A549 (cell line): ENCODE data around the gene ENTR1. TPM values are rescaled to one million over a fixed set of nuclear protein-coding genes. Genes with fewer than 3 reads are reported as not detected.

ENCODE experiments used
- ATAC-seq, 2 experiments: fragments of 200-7000 bp in 1 of 2; fragments of >200 bp in 1 of 2; cut with Nextera tagmentation in 1 of 2; cut with Tn5 transposase in 1 of 2; 3 replicates each; pipeline versions ENCODE4 v1.8.0 to v1.9.1; 2018 to 2020; ENCODE audit warnings: mild to moderate bottlenecking in 1 of 2, moderate library complexity in 1 of 2
- CTCF ChIA-PET: fragments of 300-600 bp; sonication (Branson Sonifier 250); formaldehyde crosslinking; extraction: SDS; loops from one replicate; lab custom pipeline; 2021; ENCODE audit warnings: antibody characterized with exemption, inconsistent platforms; lab: Yijun Ruan, JAX
- POLR2A ChIA-PET: fragments of 350-600 bp; formaldehyde crosslinking; extraction: SDS; loops from one replicate; lab custom pipeline; 2021; ENCODE audit warnings: antibody characterized with exemption, inconsistent platforms; lab: Yijun Ruan, JAX
- DNase-seq, 2 experiments: peaks; one replicate each; pipeline versions ENCODE4 v3.0.0 to v3.0.0-alpha.2; 2011 to 2016; ENCODE audit warnings: low read depth in 1 of 2, low spot score in 1 of 2
- FAIRE-seq: peaks from 2 replicates; lab custom pipeline; 2011; peaks lifted over from hg19 to GRCh38; lab: Jason Lieb, UNC
- H3K27ac ChIP-seq, 2 experiments: fragments of >200 bp; sonication (Bioruptor Twin); formaldehyde crosslinking; 3 replicates each; pipeline ENCODE4 v1.5.1; 2016 to 2017
- H3K4me1 ChIP-seq: fragments of >200 bp; sonication (Bioruptor Twin); formaldehyde crosslinking; 3 replicates; pipeline ENCODE4 v1.6.1; 2016
- H3K4me2 ChIP-seq: fragments of >200 bp; sonication (Bioruptor Twin); formaldehyde crosslinking; 3 replicates; pipeline ENCODE4 v1.6.1; 2016
- H3K4me3 ChIP-seq: fragments of >200 bp; sonication (Bioruptor Twin); formaldehyde crosslinking; 3 replicates; pipeline ENCODE4 v1.5.1; 2016
- H3K9me3 ChIP-seq: fragments of >200 bp; sonication (Bioruptor Twin); formaldehyde crosslinking; 3 replicates; pipeline ENCODE4 v1.6.1; 2016
- BHLHE40 ChIP-seq: IDR thresholded peaks from 2 replicates; pipeline ENCODE4 v1.6.1; 2012; ENCODE audit warnings: low read depth, low read length, inconsistent platforms
- CBX8 ChIP-seq: fragments of 200-600 bp; sonication (generic); IDR thresholded peaks from 2 replicates; pipeline ENCODE4 v1.6.1; 2016
- CHD4 ChIP-seq: fragments of 200-600 bp; sonication (generic); IDR thresholded peaks from 2 replicates; pipeline ENCODE4 v1.6.1; 2016; ENCODE audit warnings: antibody characterized with exemption, mild to moderate bottlenecking, borderline replicate concordance
- EHMT2 ChIP-seq: fragments of 200-600 bp; sonication (generic); IDR thresholded peaks from 2 replicates; pipeline ENCODE4 v1.6.1; 2016; ENCODE audit warnings: antibody characterized with exemption, low read depth, mild to moderate bottlenecking, moderate library complexity
- EP300 ChIP-seq, 2 experiments: fragments of >200 bp; sonication (Bioruptor Twin); formaldehyde crosslinking; IDR thresholded peaks; 2 replicates in 1 of 2; 3 replicates in 1 of 2; pipeline ENCODE4 v1.6.1; 2016 to 2017
- FOSB ChIP-seq: fragments of 250-450 bp; sonication (Bioruptor Pico); IDR thresholded peaks from 2 replicates; pipeline ENCODE4 v1.5.0; 2020; ENCODE audit warnings: mild to moderate bottlenecking, moderate library complexity
- HOXB5 ChIP-seq: fragments of 250-450 bp; sonication (Bioruptor Pico); IDR thresholded peaks from 2 replicates; pipeline ENCODE4 v1.5.0; 2020; ENCODE audit warnings: mild to moderate bottlenecking, moderate library complexity
- JUN ChIP-seq, 2 experiments: fragments of >200 bp; sonication (Bioruptor Twin); formaldehyde crosslinking; IDR thresholded peaks; 2 replicates in 1 of 2; 3 replicates in 1 of 2; pipeline ENCODE4 v1.6.1; 2016 to 2017
- MAFK ChIP-seq: fragments of 450-650 bp; IDR thresholded peaks from 2 replicates; pipeline ENCODE4 v1.6.1; 2014; ENCODE audit not compliant: partially characterized antibody
- TFCP2L1 ChIP-seq: fragments of 250-450 bp; sonication (Bioruptor Pico); IDR thresholded peaks from 2 replicates; pipeline ENCODE4 v1.5.0; 2021; ENCODE audit warnings: mild to moderate bottlenecking
- TP53 ChIP-seq: fragments of 250-450 bp; sonication (Bioruptor Pico); IDR thresholded peaks from 2 replicates; pipeline ENCODE4 v1.5.0; 2021; ENCODE audit warnings: mild to moderate bottlenecking, moderate library complexity
- USF2 ChIP-seq: fragments of 450-650 bp; IDR thresholded peaks from 2 replicates; pipeline ENCODE4 v1.6.1; 2014; ENCODE audit warnings: antibody characterized with exemption
- ZC3H11A ChIP-seq: fragments of 450-650 bp; IDR thresholded peaks from 2 replicates; pipeline ENCODE4 v1.6.1; 2014; ENCODE audit warnings: antibody characterized with exemption, mild to moderate bottlenecking
- ZNF302 ChIP-seq: fragments of 250-450 bp; sonication (Bioruptor Pico); IDR thresholded peaks from 2 replicates; pipeline ENCODE4 v1.9.0; 2021; ENCODE audit warnings: inconsistent platforms, mild to moderate bottlenecking, moderate library complexity
- WGBS: methylation state at CpG from one replicate; pipeline ENCODE4 v1.1.6; 2017; ENCODE audit errors: missing lambda C conversion rate; 5-methylcytosine and 5-hydroxymethylcytosine counted together
- polyA plus RNA-seq, 4 experiments: library from polyadenylated mRNA; depleted of rRNA in 3 of 4; stranded (reverse); fragments of >200 nt; fragmentation: RNase III in 1 of 4; extraction: RNeasy Plus Mini Kit Qiagen cat#74134 plus additional on column Dnase treatment in 1 of 4; gene quantifications; 2 replicates in 3 of 4; 3 replicates in 1 of 4; pipeline ENCODE4 v1.2.3, GENCODE V29; 2011 to 2017
- TF ChIP-seq, protein P1 (sequence below): fragments of 250-450 bp; sonication (Bioruptor Pico); IDR thresholded peaks from 2 replicates; pipeline ENCODE4 v1.5.0; 2021; ENCODE audit warnings: mild to moderate bottlenecking, moderate library complexity, borderline replicate concordance
- TF ChIP-seq, protein P2 (sequence below): fragments of >200 bp; sonication (Bioruptor Twin); formaldehyde crosslinking; IDR thresholded peaks from 3 replicates; pipeline ENCODE4 v1.5.1; 2016
- TF ChIP-seq, protein P3 (sequence below): fragments of >200 bp; sonication (Bioruptor Twin); formaldehyde crosslinking; IDR thresholded peaks from 2 replicates; pipeline ENCODE4 v1.6.1; 2016

ENTR1 gene
- polyA plus RNA-seq, 2 of the 4 experiments (the other 2 are of a cell fraction): 63.8 to 75.8 TPM

GRCh38 chr9:136395020-136395340 is 15.4 kb downstream of the ENTR1 start:
- Histone ChIP-seq H3K27ac (no peak overlapping the region), H3K4me1 (peaks cover 9% of the 10 kb centered on the region; the same call in 2 of the 3 replicates), H3K4me3 (no peak overlapping the region), H3K4me2 (no peak overlapping the region), H3K9me3 (no peaks in the 10 kb centered on the region)
- DNase-seq (no peak), ATAC-seq (no peak), FAIRE-seq (no peak)
- TF ChIP-seq, protein P1, sequence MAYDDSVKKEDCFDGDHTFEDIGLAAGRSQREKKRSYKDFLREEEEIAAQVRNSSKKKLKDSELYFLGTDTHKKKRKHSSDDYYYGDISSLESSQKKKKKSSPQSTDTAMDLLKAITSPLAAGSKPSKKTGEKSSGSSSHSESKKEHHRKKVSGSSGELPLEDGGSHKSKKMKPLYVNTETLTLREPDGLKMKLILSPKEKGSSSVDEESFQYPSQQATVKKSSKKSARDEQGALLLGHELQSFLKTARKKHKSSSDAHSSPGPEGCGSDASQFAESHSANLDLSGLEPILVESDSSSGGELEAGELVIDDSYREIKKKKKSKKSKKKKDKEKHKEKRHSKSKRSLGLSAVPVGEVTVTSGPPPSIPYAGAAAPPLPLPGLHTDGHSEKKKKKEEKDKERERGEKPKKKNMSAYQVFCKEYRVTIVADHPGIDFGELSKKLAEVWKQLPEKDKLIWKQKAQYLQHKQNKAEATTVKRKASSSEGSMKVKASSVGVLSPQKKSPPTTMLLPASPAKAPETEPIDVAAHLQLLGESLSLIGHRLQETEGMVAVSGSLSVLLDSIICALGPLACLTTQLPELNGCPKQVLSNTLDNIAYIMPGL (CRISPR knock-in tag): no peak
- TF ChIP-seq HOXB5 (CRISPR knock-in tag) (no peak), BHLHE40 (no peak), EHMT2 (no peak), MAFK (no peak)
- TF ChIP-seq, protein P2, sequence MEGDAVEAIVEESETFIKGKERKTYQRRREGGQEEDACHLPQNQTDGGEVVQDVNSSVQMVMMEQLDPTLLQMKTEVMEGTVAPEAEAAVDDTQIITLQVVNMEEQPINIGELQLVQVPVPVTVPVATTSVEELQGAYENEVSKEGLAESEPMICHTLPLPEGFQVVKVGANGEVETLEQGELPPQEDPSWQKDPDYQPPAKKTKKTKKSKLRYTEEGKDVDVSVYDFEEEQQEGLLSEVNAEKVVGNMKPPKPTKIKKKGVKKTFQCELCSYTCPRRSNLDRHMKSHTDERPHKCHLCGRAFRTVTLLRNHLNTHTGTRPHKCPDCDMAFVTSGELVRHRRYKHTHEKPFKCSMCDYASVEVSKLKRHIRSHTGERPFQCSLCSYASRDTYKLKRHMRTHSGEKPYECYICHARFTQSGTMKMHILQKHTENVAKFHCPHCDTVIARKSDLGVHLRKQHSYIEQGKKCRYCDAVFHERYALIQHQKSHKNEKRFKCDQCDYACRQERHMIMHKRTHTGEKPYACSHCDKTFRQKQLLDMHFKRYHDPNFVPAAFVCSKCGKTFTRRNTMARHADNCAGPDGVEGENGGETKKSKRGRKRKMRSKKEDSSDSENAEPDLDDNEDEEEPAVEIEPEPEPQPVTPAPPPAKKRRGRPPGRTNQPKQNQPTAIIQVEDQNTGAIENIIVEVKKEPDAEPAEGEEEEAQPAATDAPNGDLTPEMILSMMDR: no peak
- TF ChIP-seq, protein P3, sequence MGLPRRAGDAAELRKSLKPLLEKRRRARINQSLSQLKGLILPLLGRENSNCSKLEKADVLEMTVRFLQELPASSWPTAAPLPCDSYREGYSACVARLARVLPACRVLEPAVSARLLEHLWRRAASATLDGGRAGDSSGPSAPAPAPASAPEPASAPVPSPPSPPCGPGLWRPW: no peak
- ChIA-PET POLR2A (no interaction called here), CTCF (interaction anchor here (0.6 to 8.9 kb wide), 5 partner anchors 9 to 50 kb away, joined by 3 to 100 read pairs (median 4); no protein-coding TSS in a partner anchor)
- WGBS: 92% methylated on average over 12 of the region's 13 CpGs

- Histone ChIP-seq H3K9me3 (no peaks in the 10 kb centered on the region), H3K4me1 (peaks cover 9% of the 10 kb centered on the region; the same call in 2 of the 3 replicates), H3K4me3 (no peak overlapping the region), H3K4me2 (no peak overlapping the region), H3K27ac (no peak overlapping the region)
- WGBS: 95% methylated on average over 20 of the region's 21 CpGs
- TF ChIP-seq FOSB (CRISPR knock-in tag) (no peak), TFCP2L1 (CRISPR knock-in tag) (no peak), ZNF302 (CRISPR knock-in tag) (no peak), BHLHE40 (no peak), EP300 (IDR thresholded peaks at IDR 0.05) (no peak), JUN (IDR thresholded peaks at IDR 0.05) (no peak), TP53 (CRISPR knock-in tag) (no peak), CBX8 (no peak), USF2 (no peak), CHD4 (no peak), ZC3H11A (no peak)
- TF ChIP-seq, protein P2: no peak
- TF ChIP-seq, protein P1 (CRISPR knock-in tag): no peak
- no peak for DNase-seq
- ChIA-PET POLR2A (no interaction called here), CTCF (interaction anchor here (0.6 to 8.9 kb wide), 4 partner anchors 9 to 49 kb away, joined by 3 to 100 read pairs (median 17); partner anchors contain the start of gene DNLZ)
- no peak for FAIRE-seq
- no peak for ATAC-seq
Measured at GRCh38 chr9:136394312-136395019, 15.9 kb downstream of the ENTR1 start.
